SK-N-MC (cell line): ENCODE results near the gene CPNE5.

ENCODE experiments used
- EZH2 ChIP-seq: fragments of 200-600 bp; sonication (generic); IDR thresholded peaks from one replicate; pipeline ENCODE4 v1.6.1; 2017; ENCODE audit warnings: antibody characterized with exemption
- POLR2AphosphoS5 ChIP-seq: IDR thresholded peaks from 2 replicates; pipeline ENCODE4 v1.6.1; 2012; ENCODE audit warnings: mild to moderate bottlenecking, low read depth, low read length, borderline replicate concordance

GRCh38 chr6:36727505-36728021, 111.7 kb downstream of the CPNE5 start:
- TF ChIP-seq EZH2: no peak
- TF ChIP-seq POLR2AphosphoS5: no peak
